Fibroblast of skin of left quadriceps (primary cell): ENCODE results near the gene ITK.
"Not testable (repeated sequence)": the region's sequence is repeated elsewhere in the genome, so short reads cannot be mapped to it uniquely, and the experiment has no call there.

ENCODE experiments used
- DNase-seq, 2 experiments: peaks; one replicate each; pipeline ENCODE4 v3.0.0-alpha.2; 2013; ENCODE audit warnings: low read depth in 2 of 2

ITK gene

GRCh38 chr5:157167214-157167621, 13.4 kb upstream of the ITK start:
- DNase-seq, result peak; percentile 76 to 78

DNA sequence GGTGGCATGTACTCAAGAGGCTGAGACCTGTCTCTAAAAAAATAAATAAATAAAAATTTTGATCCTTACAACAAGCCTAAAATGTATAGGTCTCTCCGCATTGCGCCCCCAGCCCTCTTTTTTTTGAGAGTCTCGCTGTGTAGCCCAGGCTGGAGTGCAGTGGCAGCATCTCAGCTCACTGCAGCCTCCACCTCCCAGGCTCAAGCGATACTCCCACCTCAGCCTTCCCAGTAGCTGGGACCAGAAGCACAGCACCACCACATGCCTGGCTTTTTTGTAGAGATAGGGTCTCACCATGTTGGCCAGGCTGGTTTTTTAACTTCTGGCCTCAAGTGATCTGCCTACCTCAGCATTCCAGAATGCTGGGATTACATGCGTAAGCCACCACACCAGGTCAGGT, 12.4 kb upstream of the ITK start:
- no peak for DNase-seq

GRCh38 chr5:157172403-157172802, 8.2 kb upstream of the ITK start:
- DNase-seq, result no peak

DNA sequence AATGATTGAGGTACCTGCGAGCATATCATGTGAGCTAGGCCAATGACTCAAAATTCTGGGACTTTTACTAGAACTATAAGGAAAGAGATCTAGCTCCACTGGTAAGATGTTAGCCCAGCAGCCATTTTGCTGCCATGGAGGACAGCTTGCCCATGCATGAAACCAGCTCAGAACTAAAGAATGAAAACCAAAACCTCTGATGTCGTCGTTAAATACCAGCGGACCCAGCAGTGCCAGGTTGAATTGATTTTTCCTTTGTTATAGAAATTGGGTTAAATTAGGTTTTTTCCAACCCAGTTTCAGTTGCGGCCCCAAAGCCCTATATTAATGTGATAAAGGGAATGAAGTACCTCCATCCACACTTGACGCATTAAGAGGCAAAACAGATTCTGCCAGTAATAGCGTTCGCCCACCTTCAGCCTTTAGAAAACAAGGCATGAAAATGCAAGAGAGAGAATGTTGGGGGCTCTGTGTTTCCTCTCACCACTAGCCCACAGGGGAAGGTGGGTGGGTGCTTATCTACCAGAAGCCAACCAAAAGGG, 5.5 kb upstream of the ITK start:
- DNase-seq, result no peak

- DNase-seq, result no peak
Measured at GRCh38 chr5:157177953-157178352, 2.7 kb upstream of the ITK start.

DNA sequence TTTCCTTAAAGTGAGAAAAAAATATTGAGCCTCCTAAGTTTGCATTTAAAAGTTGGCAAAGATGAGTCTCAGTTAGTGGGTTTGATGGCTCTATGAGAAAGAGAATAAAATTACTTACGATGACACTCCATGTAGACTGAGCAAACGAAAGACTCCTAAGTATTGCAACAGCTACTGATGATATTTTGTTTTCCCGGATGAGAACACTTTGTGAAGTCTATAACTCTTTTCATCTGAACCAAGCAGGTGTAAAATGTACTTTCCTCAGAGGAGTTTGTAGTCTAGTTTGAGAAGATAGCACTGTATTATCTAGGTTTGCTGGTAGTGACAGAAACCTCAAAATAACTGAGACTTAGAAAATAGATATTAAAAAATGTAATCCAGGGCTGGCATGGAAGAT, 1.7 kb upstream of the ITK start:
- no peak for DNase-seq

DNA sequence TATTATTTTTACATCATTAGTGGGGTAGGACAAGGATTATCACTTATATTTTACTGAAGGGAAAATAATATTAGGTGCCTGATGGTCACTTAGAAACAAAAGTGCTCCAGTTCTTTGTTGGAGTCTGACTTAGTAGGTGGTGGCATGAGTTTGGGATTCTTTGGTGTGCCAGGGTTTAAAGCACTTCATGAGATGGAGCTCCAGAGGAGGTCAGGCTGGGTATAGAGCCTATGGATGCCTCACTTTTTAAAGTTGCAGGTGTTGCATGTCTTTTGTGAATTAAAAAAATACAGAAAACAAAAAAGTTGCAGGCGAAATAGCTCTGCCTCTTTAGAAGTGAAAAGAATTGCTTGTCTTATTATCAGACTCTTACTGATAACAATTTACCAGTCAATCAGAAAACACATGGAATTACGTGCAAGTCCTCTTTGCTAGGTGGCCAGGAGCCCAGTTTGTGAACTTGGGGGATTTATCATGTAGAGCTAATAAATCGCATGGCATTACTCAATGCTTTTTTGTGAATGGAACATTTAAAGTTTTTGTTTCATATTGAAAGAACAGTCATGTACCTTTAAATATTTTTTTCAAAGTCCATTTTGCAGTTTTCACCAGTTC, 1.6 kb downstream of the ITK start:
- DNase-seq, result no peak

- DNase-seq, result no peak
Measured at GRCh38 chr5:157184117-157184670, 3.6 kb downstream of the ITK start.

GRCh38 chr5:157185122-157185521, 4.5 kb downstream of the ITK start:
- DNase-seq, result not testable (repeated sequence)

DNA sequence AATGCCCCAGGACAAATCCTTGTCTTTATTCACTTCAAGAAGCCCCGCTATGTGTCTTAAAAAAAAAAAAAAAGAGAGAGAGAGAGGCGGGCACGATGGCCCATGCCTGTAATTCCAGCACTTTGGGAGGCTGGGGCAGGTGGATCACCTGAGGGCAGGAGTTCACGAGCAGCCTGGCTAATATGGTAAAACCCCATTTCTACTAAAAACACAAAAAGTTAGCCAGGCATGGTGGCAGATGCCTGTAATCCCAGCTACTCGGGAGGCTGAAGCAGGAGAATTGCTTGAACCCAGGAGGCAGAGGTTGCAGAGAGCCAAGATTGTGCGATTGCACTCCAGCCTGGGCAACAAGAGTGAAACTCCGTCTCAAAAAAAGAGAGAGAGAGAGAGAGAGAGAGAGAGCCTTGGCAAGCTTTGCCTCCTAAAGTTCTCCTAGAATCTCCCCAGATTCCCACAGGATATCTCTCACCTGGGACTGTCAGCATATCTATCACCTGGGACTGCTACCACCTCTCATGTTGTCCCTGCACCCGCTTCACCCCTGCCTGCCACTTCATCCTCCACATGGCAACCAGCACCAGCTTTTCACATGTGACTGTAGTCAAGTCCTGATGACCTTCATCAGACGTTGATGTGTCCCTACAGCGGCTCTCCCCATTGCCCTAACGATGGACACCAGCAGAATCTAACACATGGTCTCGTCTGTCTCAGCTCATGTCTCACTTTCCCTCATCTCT, 5.8 kb downstream of the ITK start:
- DNase-seq, result no peak

GRCh38 chr5:157187046-157187754, 6.6 kb downstream of the ITK start:
- no peak for DNase-seq

DNA sequence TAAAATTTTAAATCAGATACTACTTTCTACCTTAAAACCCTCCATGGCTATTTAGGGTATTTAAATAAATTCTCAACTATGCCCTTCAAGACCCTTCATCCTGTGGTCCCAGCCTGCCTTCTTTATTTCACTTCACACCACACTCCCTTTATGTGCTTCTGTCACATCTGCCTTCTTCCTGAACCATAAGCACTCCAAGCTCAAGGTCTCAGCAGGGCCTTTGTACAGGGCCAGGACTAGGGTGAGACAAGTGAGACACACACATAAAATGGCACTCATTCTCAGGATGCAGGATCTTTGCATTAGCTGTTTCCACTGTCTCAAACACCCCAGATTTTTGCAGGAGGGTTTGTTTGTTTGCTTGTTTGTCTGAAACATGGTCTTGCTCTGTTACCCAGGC, 7.6 kb downstream of the ITK start:
- no peak for DNase-seq

GRCh38 chr5:157189223-157189622, 8.6 kb downstream of the ITK start:
- DNase-seq, result no peak

GRCh38 chr5:157193699-157194424, 13.2 kb downstream of the ITK start:
- DNase-seq, result no peak

DNA sequence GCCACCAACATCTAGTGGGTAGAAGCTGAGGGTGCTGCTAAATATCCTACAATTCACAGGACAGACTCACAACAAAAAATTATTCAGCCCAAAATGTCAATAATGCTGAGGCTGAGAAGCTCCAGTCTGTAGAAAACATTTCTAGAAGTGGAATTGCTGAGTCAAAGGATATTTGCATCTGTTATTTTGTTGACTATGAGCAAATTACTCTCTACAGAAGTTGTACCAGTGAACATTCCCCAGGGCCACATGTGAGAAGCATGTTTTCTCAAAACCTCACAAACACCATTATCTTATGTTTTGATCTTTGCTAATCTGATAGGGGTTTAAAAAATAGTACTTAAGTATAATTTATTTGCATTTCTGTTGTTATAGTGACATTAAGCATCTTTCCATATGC, 15.4 kb downstream of the ITK start:
- no peak for DNase-seq

GRCh38 chr5:157197086-157197485, 16.4 kb downstream of the ITK start:
- DNase-seq, result no peak

- DNase-seq, result no peak
Measured at GRCh38 chr5:157198277-157198986, 17.8 kb downstream of the ITK start.

GRCh38 chr5:157201857-157202256, 21.2 kb downstream of the ITK start:
- DNase-seq, result no peak

DNA sequence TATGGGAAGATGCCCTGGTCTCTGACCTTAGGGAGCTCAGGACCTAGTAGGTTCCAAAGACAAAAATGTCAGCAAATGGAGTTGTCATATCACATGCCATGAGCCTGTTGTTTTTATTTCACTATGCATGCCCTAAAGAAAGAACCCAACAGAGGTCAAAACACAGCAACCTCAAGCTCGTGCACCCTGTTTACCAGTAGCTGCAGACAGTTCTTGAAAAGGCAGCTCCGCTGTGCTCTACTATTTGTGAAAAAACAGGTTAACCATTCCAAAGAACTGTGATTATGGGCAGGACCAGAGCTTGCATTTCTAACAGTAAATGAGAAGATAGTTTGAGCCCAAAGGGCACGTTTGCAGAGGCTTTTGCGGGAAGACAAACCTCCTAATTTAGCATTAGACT, 22.8 kb downstream of the ITK start:
- no peak for DNase-seq

GRCh38 chr5:157204765-157205164, 24.1 kb downstream of the ITK start:
- DNase-seq, result no peak

DNA sequence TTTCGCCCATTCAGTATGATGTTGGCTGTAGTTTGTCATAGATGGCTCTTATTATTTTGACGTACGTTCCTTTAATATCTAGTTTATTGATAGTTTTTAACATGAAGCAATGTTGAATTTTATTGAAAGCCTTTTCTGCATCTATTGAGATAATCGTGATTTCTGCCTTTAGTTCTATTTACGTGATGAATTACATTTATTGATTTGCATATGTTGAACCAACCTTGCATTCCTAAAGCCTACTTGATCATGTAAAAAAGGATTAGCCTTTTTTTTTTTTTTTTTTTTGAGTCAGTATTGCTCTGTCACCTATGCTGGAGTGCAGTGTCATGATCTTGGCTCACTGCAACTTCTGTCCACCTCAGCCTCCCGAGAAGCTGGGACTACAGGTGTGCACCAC, 25.1 kb downstream of the ITK start:
- no peak for DNase-seq
